NCI-H2227 (cell line): Measurements from ENCODE around the gene ARHGAP26.

Source experiments
- DNase-seq: peaks from one replicate; lab custom pipeline; 2025; ENCODE audit not compliant: unreplicated experiment; lab: John Stamatoyannopoulos, UW

ARHGAP26 gene

DNA sequence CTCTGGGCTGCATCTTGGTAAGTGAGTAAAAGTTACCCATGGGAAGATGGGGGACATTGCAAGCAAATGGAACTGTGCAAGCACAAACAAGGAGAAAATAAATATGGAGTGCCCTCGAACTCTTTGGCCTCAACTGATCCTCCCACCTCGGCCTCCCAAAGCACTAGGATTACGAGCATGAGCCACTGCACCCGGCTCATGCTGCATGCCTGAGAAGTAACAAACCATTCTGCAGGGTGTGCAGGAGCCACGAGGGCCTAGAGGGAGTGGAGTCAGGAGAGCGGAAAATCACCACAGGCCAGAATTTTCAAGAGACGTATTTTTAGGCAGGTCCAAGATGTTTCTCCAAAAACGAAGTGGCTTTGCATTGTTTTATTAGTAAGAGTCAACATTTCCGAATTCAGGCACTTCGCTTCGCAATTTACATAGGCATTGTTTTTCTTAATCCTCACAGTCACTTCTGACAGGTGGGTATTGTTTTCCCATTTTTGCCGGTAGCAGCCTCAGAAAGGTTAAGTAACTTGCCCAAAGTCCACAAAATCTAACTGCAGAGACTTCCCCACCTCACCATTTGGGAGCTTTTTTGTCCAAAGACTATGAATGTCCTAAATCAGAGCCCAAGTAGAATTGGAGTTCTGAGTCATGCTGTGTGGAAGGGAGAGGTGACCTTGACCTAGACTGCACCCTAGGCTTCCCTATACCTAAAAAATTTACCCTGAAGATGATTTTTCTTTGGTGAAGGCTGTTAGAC is 403.1 kb downstream of the ARHGAP26 start:
- no peak for DNase-seq

DNA sequence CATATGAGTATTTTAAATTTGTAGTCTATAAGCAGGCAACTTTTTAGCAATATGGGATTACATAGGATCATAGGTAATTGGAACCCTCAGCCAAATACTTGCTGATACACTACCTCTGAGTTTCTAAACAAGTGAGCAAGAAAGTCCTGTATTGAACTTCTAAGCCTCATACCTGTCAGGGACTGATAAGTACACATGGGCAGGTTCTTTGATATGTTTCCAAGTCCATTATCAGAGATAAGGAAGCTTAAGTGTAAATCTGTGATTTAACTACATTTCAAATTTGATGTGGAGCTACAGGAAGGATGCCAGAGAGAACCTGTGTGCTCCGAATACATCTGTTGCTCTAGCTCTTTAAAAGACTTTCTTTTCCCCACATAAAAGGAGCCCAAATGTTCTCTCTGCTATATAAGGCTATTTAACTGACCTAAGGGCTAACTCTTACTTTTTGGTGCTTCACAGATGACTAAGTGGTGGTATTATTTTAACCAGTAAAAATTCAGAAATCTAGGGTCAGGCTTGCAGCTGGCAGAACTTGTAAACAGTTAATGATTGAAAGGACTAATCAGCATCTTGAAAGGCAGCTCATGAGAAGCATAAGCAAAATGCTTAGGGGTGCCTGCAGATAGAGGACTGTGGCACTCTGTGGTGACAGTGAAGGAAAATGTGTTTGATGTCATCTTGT is 404.7 kb downstream of the ARHGAP26 start:
- DNase-seq = no peak

- no peak for DNase-seq
Observed at GRCh38 chr5:143176048-143176447, 405.9 kb downstream of the ARHGAP26 start.

DNA sequence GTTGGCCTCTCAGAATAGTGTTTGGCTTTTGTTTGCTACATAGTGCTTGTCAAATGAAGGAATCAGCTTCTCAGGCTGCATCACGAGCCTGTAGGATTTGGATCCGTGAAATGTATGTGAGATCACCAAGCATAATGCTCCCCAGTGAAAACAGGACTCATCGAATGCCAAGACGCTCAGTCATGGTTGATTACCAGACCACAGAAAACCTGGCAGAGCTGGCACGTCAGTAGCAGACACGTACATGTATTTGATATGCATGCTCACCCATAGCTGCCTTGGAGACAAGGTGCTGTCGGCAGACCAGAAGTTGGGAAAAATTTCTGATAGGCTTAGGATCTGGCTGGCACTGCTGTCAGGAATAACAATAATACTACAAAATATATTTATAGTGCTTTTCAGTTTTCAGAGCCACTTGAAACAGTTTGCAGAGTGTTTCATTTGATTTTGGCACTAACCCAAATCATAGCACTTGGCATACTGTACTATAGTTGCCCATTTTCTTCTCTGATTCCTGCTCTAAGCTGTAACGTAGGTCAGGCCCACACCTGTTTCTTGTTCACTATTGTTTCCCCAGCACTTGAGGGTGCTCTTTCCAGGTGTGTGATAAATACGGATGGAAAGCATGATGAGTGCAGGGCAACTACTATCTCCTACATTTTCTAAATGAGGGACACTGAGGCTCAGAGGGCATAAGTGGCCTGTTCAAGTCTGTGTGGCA is 407.2 kb downstream of the ARHGAP26 start:
- no peak for DNase-seq

DNA sequence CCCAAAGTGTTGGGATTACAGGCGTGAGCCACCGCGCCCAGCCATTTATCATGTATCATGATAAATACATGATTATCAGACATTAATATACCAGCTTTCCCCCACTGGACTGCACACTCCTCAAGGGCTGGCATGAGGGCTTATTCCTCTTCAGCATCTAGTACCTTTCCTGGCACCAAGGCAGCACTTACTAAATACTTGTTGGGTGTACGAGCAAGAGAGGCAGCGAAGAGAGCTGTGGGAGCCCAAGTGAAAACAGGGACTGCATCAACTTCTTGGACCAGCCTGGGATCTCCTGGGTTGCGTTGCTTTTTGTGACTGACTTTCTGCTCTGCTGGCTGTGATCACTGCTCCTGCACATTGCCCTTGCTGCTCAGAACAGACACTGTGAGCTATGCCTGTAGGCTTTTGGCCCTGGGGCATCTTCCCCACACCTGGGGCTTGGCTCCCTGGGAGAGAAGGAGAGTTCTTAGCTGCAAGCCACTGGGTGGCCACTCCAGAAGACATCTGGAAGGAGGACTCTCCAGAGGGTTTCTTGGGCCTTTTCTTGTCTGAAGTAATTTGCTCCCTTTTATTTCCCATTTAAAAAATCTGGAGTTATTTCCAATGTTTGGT is 409.1 kb downstream of the ARHGAP26 start:
- DNase-seq = no peak

- no peak for DNase-seq
Observed at GRCh38 chr5:143180751-143181150, 410.6 kb downstream of the ARHGAP26 start.

DNA sequence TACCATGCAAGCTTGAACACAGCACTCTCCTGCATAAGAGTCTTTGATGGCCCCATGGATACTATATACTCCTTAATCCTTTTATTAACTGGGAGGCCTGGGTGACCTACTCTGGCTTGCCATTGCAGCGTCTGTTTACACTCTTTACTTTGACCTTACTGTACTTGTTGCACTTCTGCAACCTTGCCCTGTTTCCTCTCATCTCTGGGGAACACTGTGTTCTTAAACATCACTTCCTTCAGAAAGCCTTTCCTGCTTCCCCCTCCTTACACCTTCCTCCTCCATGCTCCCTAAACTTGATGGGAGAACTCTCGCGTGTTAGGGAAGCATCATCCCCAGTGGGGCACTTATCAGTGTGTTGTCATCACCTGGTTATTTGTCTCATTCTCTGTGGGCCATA is 411.0 kb downstream of the ARHGAP26 start:
- no peak for DNase-seq

GRCh38 chr5:143182106-143182505 is 411.9 kb downstream of the ARHGAP26 start:
- DNase-seq = no peak

GRCh38 chr5:143182901-143183820 is 413.0 kb downstream of the ARHGAP26 start:
- DNase-seq = no peak

DNA sequence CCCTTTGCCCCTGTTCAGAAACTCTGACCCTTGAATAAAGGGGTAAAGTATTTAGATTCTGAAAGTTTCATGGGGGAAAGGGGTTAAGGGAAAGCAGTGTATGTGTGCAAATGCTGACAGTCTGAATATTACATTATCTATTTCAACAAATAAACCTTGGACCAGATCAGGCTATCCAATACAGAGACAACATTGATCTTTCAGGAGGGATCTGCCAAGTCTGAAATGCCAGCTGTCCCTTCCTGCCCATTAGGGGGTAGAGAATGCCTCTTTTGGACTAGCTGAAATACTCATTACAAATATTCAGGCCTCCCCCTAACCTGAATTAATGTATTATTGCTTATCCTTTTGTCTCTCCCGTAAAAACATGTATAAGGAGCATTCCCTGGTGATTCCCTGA is 413.8 kb downstream of the ARHGAP26 start:
- DNase-seq = no peak

- no peak for DNase-seq
Observed at GRCh38 chr5:143186623-143187022, 416.4 kb downstream of the ARHGAP26 start.

DNA sequence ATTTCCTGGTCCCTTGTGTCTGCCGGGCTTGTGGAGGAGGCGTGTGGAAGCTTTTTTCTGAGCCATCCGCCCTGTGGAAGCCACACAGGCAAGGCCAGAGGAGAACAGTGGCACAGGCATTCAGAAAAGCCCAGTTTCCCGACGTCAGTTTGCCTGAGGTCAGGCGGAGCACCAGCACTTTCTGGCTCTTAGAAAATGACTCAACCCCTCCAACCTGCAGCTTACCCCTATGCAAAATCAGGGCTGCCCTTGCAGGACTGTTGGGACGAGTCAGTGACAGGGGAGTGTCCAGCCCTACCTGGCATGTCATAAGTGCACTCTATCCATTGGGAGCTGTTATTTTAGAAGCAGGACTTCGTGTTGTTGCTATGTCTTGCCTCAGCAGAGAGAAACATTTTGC is 417.3 kb downstream of the ARHGAP26 start:
- no peak for DNase-seq

DNA sequence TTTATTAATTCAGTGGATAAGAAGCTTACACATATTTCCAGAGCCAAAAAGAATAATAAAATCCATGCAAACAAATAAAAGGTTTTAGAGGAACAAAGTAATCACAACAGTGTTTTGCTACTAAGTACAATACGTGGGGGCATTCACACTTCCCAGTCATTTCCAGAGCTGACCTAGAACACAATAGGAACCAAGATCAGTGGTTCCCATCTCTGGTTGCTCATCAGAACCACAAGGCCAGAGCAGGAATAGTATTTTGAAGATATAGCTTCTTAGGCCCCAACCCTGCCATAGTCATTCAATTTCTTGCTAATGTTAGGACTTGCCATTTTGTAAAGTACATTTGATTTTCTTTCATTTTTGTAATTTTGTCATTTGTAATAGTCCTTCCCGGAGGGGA is 417.9 kb downstream of the ARHGAP26 start:
- DNase-seq = no peak

DNA sequence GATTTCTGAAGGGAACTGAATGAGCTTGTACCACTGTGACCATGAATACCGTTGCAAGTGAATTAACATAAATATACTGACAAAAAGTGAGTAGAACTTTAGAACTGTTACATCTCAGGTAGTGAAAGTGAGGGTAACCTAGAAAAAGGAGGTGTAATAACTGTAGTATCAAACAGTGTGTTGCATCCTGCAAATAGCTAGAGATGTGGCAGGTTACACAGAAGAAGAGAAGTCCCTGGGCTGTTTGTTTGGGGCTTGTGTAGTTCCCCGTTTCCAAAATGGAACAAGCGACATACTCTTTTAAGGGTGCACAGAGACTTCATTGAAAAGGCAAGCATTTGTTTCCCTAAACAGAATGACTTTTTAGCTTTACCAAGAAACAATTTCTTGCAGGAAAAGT is 418.5 kb downstream of the ARHGAP26 start:
- DNase-seq = no peak

DNA sequence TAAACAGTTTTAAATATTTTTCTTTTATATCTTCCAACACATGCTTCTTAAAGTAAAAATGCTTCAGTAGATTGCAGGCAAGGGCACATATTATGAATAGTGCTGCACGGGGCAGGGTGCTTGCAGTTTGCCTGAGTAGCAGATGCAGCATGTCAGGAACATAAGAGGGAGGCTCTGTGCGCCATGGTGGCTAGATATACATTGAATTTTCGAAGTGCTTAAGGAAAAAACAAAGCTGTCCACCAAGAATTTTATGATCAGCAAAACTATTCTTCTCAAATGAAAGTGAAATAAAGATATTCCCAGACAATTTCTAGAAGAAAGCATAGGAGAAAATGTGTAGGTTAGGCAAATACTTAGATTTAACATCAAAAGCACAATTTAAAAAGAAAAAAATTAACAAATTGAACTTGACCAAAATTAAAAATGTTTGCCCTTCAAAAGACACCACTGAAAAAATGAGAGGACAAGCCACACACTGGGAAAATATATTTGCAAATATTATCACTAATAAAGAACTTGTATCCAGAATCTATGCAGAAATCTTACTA is 420.2 kb downstream of the ARHGAP26 start:
- no peak for DNase-seq

GRCh38 chr5:143191720-143192119 is 421.5 kb downstream of the ARHGAP26 start:
- DNase-seq = no peak

DNA sequence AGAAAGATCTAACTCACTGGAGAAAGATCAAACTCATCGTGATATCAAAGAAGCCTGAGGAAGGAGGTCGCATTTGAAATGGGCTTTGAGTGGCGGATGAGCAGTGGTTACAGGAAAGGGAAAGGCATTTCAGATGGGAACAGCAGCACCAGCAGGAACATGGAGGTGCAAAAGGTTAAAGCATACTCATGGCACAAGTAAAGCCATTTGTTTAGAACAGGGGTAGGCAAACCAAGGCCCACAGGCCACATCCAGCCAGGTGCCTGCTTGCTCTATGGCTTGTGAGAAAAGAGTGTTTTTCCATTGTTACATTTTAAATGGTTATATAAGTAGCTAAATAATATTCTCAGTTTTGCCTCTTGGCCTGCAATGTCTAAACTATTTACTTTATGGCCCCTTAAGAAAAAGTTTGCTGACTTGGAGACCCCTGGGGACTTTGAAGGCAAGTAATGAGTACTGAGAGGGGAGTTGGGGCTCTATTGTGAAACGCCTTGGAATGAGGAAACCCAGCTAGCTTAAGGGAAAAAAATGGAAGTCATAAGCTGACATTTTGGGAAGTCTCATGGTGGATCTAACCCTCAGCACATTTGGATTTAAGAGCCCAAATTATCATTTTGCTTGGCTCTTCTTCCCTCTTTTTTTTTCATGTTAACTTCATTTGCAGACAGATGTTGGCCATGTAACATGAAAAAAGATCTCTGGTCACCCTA is 422.2 kb downstream of the ARHGAP26 start:
- DNase-seq = no peak

DNA sequence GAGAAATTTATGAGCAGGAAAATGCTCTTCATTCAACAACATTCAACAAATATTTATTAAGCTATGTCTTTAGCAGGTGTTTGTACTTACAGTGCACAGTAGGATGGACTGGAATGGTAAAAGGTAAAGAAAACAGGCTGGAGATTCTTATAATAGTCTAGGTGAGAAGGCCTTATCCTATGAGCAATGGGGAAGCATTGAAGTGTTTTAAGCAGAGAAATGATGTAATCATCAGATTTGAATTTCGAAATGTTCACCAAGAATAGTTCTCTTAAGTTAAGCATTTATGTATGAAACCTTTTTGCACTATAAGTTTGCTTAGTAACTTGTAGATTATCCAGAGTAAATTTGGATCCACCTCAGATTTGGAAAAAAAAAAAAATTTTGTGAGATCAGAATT is 424.0 kb downstream of the ARHGAP26 start:
- no peak for DNase-seq

- no peak for DNase-seq
Observed at GRCh38 chr5:143194713-143195112, 424.5 kb downstream of the ARHGAP26 start.

DNA sequence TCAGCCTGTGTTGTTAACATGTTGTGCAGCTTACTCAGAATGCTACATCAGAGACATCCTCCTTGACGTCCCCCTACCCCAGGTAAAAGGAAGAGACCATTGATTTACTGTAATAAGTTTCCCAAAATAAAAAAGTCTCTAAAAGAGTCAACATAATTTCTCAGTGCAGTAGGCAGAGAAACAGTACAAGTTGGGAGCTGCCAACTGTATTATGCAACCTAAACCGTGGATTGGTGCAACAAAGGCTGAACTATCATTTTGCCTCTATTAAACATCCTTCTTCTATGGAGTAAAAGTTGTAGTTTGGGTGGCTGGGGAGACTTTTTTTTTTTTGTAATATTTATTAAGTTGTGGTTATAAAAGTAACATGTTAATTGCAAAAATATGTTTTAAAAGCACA is 425.3 kb downstream of the ARHGAP26 start:
- no peak for DNase-seq
